GM18951 (cell line): Measurements from ENCODE around the gene RGS16.

Experiments used
- POLR2A ChIP-seq: IDR thresholded peaks from 4 replicates; pipeline ENCODE4 v1.6.1; 2011; ENCODE audit warnings: mild to moderate bottlenecking; ENCODE audit not compliant: insufficient read length, insufficient read depth; ENCODE audit errors: extremely low read depth
- in situ Hi-C: fragments of 300-500 bp; cut with MboI; formaldehyde crosslinking; loops from one replicate; pipeline ENCODE4 v1.12.0; 2022; ENCODE audit warnings: low sequenced_read_pairs, mixed read lengths, inconsistent platforms; ENCODE audit not compliant: unreplicated experiment

Gene RGS16

GRCh38 chr1:182574156-182574555, 30.0 kb downstream of the RGS16 start:
- in situ Hi-C loops, result no loop called here
- TF ChIP-seq POLR2A, result no peak

- TF ChIP-seq POLR2A, result no peak
- in situ Hi-C loops, result no loop called here
Observed at GRCh38 chr1:182570611-182570970, 33.6 kb downstream of the RGS16 start.

- no peak for TF ChIP-seq POLR2A
- in situ Hi-C loops, result no loop called here
Observed at GRCh38 chr1:182569939-182570610, 34.1 kb downstream of the RGS16 start.

- in situ Hi-C loops, result no loop called here
- TF ChIP-seq POLR2A, result no peak
Observed at GRCh38 chr1:182568647-182569284, 35.4 kb downstream of the RGS16 start.

GRCh38 chr1:182567629-182568028, 36.6 kb downstream of the RGS16 start:
- in situ Hi-C loops, result no loop called here
- no peak for TF ChIP-seq POLR2A

GRCh38 chr1:182565537-182565936, 38.7 kb downstream of the RGS16 start:
- TF ChIP-seq POLR2A, result no peak
- in situ Hi-C loops, result no loop called here

- in situ Hi-C loops, result no loop called here
- TF ChIP-seq POLR2A, result no peak
Observed at GRCh38 chr1:182564406-182565004, 39.7 kb downstream of the RGS16 start.

- in situ Hi-C loops, result no loop called here
Observed at GRCh38 chr1:182563095-182563494, 41.1 kb downstream of the RGS16 start.

GRCh38 chr1:182561456-182561855, 42.7 kb downstream of the RGS16 start:
- TF ChIP-seq POLR2A, result no peak
- in situ Hi-C loops, result no loop called here

More at GRCh38 chr1:182563095-182563494, 41.1 kb downstream of the RGS16 start:
- TF ChIP-seq POLR2A, result no peak

- TF ChIP-seq POLR2A, result no peak
- in situ Hi-C loops, result no loop called here
Observed at GRCh38 chr1:182560392-182560984, 43.7 kb downstream of the RGS16 start.

- TF ChIP-seq POLR2A, result no peak
- in situ Hi-C loops, result no loop called here
Observed at GRCh38 chr1:182556279-182556678, 47.9 kb downstream of the RGS16 start.

GRCh38 chr1:182555493-182555892, 48.7 kb downstream of the RGS16 start:
- TF ChIP-seq POLR2A, result no peak
- in situ Hi-C loops, result no loop called here

- in situ Hi-C loops, result no loop called here
- TF ChIP-seq POLR2A, result no peak
Observed at GRCh38 chr1:182552527-182552926, 51.7 kb downstream of the RGS16 start.

GRCh38 chr1:182549811-182550210, 54.4 kb downstream of the RGS16 start:
- in situ Hi-C loops, result no loop called here
- TF ChIP-seq POLR2A, result no peak
